K562 (cell line): ENCODE results near the gene LEMD3. TPM values are rescaled to one million over a fixed set of nuclear protein-coding genes. Genes with fewer than 3 reads are reported as not detected.
A peak's percentile ranks its signal among the peaks of the same experiment; 100 is the strongest.

Experiments used
- ATAC-seq: fragments of 200-7000 bp; cut with Tn5 transposase; 3 replicates; pipeline ENCODE4 v1.9.1; 2020; ENCODE audit warnings: moderate library complexity
- BruUV-seq: library from RNA; stranded (reverse); fragments of 400-500 nt; replicated peaks from 2 replicates; lab custom pipeline; 2021; lab: Mats Ljungman, UMichigan
- CTCF ChIA-PET: fragments of 300-600 bp; formaldehyde crosslinking; extraction: SDS; loops from one replicate; lab custom pipeline; 2021; ENCODE audit warnings: low intra/inter-chr PET ratio; lab: Yijun Ruan, JAX
- POLR2A ChIA-PET: fragments of 300-600, 350-650 bp; sonication (Branson Sonifier 250); formaldehyde crosslinking; extraction: SDS; loops from one replicate; lab custom pipeline; 2021; ENCODE audit warnings: antibody characterized with exemption, inconsistent platforms; lab: Yijun Ruan, JAX
- DNase-seq, 4 experiments: peaks; one replicate each; pipeline versions ENCODE4 v3.0.0 to v3.0.0-alpha.2; 2011 to 2018; ENCODE audit warnings: low spot score in 3 of 4, mixed read lengths in 3 of 4; ENCODE audit errors: extremely low read depth in 1 of 4
- FAIRE-seq: peaks from 2 replicates; lab custom pipeline; 2011; peaks lifted over from hg19 to GRCh38; lab: Jason Lieb, UNC
- H2AFZ ChIP-seq: 2 replicates; pipeline ENCODE4 v1.6.0; 2011; ENCODE audit warnings: low read depth, low read length, control low read depth, inconsistent platforms
- H3K27ac ChIP-seq: fragments of 200-600 bp; 3 replicates; pipeline ENCODE4 v1.8.0; 2011; ENCODE audit warnings: low read depth, mild to moderate bottlenecking, control low read depth, inconsistent platforms, low read length, moderate library complexity, mixed read lengths; ENCODE audit errors: extremely low read depth
- H3K27me3 ChIP-seq, 2 experiments: fragments of 300-600 bp in 1 of 2; 2 replicates in 1 of 2; 3 replicates in 1 of 2; pipeline versions ENCODE4 v1.6.0 to v1.8.0; 2011; ENCODE audit warnings: inconsistent platforms in 2 of 2, low read length in 2 of 2, mild to moderate bottlenecking in 1 of 2, mixed read lengths in 1 of 2, moderate library complexity in 1 of 2; ENCODE audit not compliant: control insufficient read depth in 2 of 2, insufficient read depth in 2 of 2
- H3K36me3 ChIP-seq: fragments of 300-600 bp; 3 replicates; pipeline ENCODE4 v1.8.0; 2011; ENCODE audit warnings: mild to moderate bottlenecking, low read length, inconsistent platforms; ENCODE audit not compliant: control insufficient read depth, insufficient read depth
- H3K4me1 ChIP-seq, 2 experiments: fragments of 200-600 bp in 1 of 2; replicated peaks in 1 of 2; 2 replicates in 1 of 2; 3 replicates in 1 of 2; pipeline versions ENCODE4 v1.5.1 to v1.8.0; 2011; ENCODE audit warnings: inconsistent platforms in 2 of 2, low read length in 2 of 2, mild to moderate bottlenecking in 1 of 2, mixed read lengths in 1 of 2, moderate library complexity in 1 of 2; ENCODE audit not compliant: control insufficient read depth in 2 of 2, insufficient read depth in 2 of 2
- H3K4me2 ChIP-seq: 2 replicates; pipeline ENCODE4 v1.6.1; 2011; ENCODE audit warnings: low read length, control low read depth, inconsistent platforms, mixed read lengths; ENCODE audit not compliant: insufficient read depth
- H3K4me3 ChIP-seq: fragments of 200-600 bp; sonication (generic), shearing (Covaris generic); 2 replicates; pipeline ENCODE4 v1.5.1; 2016; ENCODE audit warnings: control low read depth, inconsistent platforms
- H3K79me2 ChIP-seq: fragments of 200-600 bp; 3 replicates; pipeline ENCODE4 v1.8.0; 2011; ENCODE audit warnings: low read length, inconsistent platforms; ENCODE audit not compliant: control insufficient read depth, insufficient read depth
- H3K9ac ChIP-seq, 2 experiments: 2 replicates each; pipeline versions ENCODE4 v1.6.0 to v1.6.1; 2011; ENCODE audit warnings: low read depth in 2 of 2, low read length in 2 of 2, control low read depth in 1 of 2, inconsistent platforms in 1 of 2, mild to moderate bottlenecking in 1 of 2, mixed read lengths in 1 of 2; ENCODE audit not compliant: insufficient read depth in 1 of 2
- H3K9me1 ChIP-seq: one replicate; pipeline ENCODE4 v1.6.0; 2011; ENCODE audit warnings: inconsistent platforms, mild to moderate bottlenecking, low read length, moderate library complexity; ENCODE audit not compliant: control insufficient read depth, insufficient read depth
- H3K9me3 ChIP-seq: replicated peaks from 2 replicates; pipeline ENCODE4 v1.5.1; 2011; ENCODE audit warnings: low read depth, low read length, inconsistent platforms; ENCODE audit not compliant: control insufficient read depth, insufficient read depth
- H4K20me1 ChIP-seq: replicated peaks from 2 replicates; pipeline ENCODE4 v1.6.1; 2011; ENCODE audit warnings: low read length, inconsistent platforms, mixed read lengths; ENCODE audit not compliant: control insufficient read depth, insufficient read depth
- CBFB ChIP-seq: sonication (generic); formaldehyde crosslinking; IDR thresholded peaks from 2 replicates; pipeline ENCODE4 v1.4.0; 2020; ENCODE audit warnings: mild to moderate bottlenecking, missing genetic modification reagents
- CBX3 ChIP-seq, 2 experiments: IDR thresholded peaks; 1 replicate in 1 of 2; 2 replicates in 1 of 2; pipeline ENCODE4 v1.6.1; 2012; ENCODE audit warnings: inconsistent platforms in 2 of 2, low read length in 2 of 2, borderline replicate concordance in 1 of 2, control low read depth in 1 of 2
- ELF1 ChIP-seq: fragments of 200-800 bp; sonication (Bioruptor generic); IDR thresholded peaks from 2 replicates; pipeline ENCODE4 v1.6.1; 2016; ENCODE audit warnings: missing genetic modification characterization, missing compliant biosample characterization
- TEAD1 ChIP-seq, 2 experiments: fragments of 450-650 bp in 1 of 2; sonication (generic) in 1 of 2; formaldehyde crosslinking; IDR thresholded peaks; 2 replicates each; pipeline versions ENCODE4 v1.4.0 to v1.8.0; 2020 to 2022; ENCODE audit warnings: mild to moderate bottlenecking in 2 of 2, missing genetic modification reagents in 1 of 2
- TRIM28 ChIP-seq: fragments of 450-650 bp; IDR thresholded peaks from 2 replicates; pipeline ENCODE4 v1.6.1; 2017
- YY1 ChIP-seq, 3 experiments: IDR thresholded peaks; 2 replicates each; pipeline ENCODE4 v1.6.1; 2011; ENCODE audit warnings: low read length in 2 of 3, mild to moderate bottlenecking in 2 of 3, moderate library complexity in 2 of 3, borderline replicate concordance in 1 of 3, control low read depth in 1 of 3, low read depth in 1 of 3; ENCODE audit not compliant: insufficient read depth in 3 of 3, insufficient replicate concordance in 2 of 3, control insufficient read depth in 1 of 3, insufficient read length in 1 of 3; ENCODE audit errors: extremely low read depth in 1 of 3
- ZNF184 ChIP-seq: sonication (generic); formaldehyde crosslinking; IDR thresholded peaks from 2 replicates; pipeline ENCODE4 v1.5.0; 2020; ENCODE audit warnings: missing genetic modification reagents
- ZNF785 ChIP-seq: fragments of 250-450 bp; sonication (Bioruptor Pico); IDR thresholded peaks from 2 replicates; pipeline ENCODE4 v1.4.0; 2020; ENCODE audit warnings: mild to moderate bottlenecking
- WGBS: fragments of 100-300 bp; shearing (Covaris generic); methylation state at CpG from one replicate; pipeline ENCODE4 v1.1.6; 2016; ENCODE audit warnings: low coverage, mixed read lengths; ENCODE audit not compliant: insufficient coverage; ENCODE audit errors: missing lambda C conversion rate; 5-methylcytosine and 5-hydroxymethylcytosine counted together
- in situ Hi-C: fragments of 300-500 bp; cut with MboI; formaldehyde crosslinking; loops from 4 replicates; pipeline ENCODE4 v1.15.0; 2018; ENCODE audit warnings: inconsistent platforms, mixed read lengths
- intact Hi-C: fragments of 100-400 bp; cut with micrococcal nuclease; formaldehyde crosslinking; loops from 2 replicates; pipeline ENCODE4 v1.14.2; 2022
- polyA plus RNA-seq, 8 experiments: library from polyadenylated mRNA; depleted of rRNA in 4 of 8; stranded (reverse) in 5 of 8; unstranded in 3 of 8; fragments of >200 nt; fragmentation: Nextera tagmentation in 2 of 8; fragmentation: Illumina TruSeq in 1 of 8; extraction: Ambion mirVana in 2 of 8; extraction: Trizol in 1 of 8; gene quantifications; 2 replicates each; pipeline versions ENCODE4 v1.2.1 to v1.2.3, GENCODE V29; 2011 to 2014; ENCODE audit warnings: inconsistent platforms in 1 of 8, missing spikeins in 1 of 8
- total RNA-seq, 7 experiments: library from RNA; depleted of rRNA in 6 of 7; stranded (reverse); fragments of >200 nt in 6 of 7; fragmentation: Illumina TruSeq in 2 of 7; extraction: Trizol in 2 of 7; gene quantifications; 2 replicates each; pipeline versions ENCODE4 v1.2.1 to v1.2.3, GENCODE V29; 2011 to 2021; ENCODE audit warnings: low replicate concordance in 1 of 7
- TF ChIP-seq, protein P1 (sequence below): fragments of 450-650 bp; IDR thresholded peaks from 2 replicates; pipeline ENCODE4 v1.6.1; 2016; ENCODE audit warnings: mild to moderate bottlenecking
- TF ChIP-seq, protein P2 (sequence below): fragments of 450-650 bp; IDR thresholded peaks from 2 replicates; pipeline ENCODE4 v1.6.1; 2016
- TF ChIP-seq, protein P3 (sequence below), 3 experiments: fragments of 200-800 bp in 1 of 3; fragments of 250-450 bp in 1 of 3; fragments of 450-650 bp in 1 of 3; sonication (Bioruptor Pico) in 1 of 3; sonication (Bioruptor generic) in 1 of 3; formaldehyde crosslinking in 1 of 3; IDR thresholded peaks; 2 replicates each; pipeline versions ENCODE4 v1.6.1 to v1.8.0; 2016 to 2022; ENCODE audit warnings: mild to moderate bottlenecking in 2 of 3, missing genetic modification characterization in 2 of 3, missing compliant biosample characterization in 1 of 3, moderate library complexity in 1 of 3
- TF ChIP-seq, protein P4 (sequence below), 2 experiments: fragments of 450-650 bp in 1 of 2; sonication (generic) in 1 of 2; formaldehyde crosslinking in 1 of 2; IDR thresholded peaks in 1 of 2; conservative IDR thresholded peaks in 1 of 2; 2 replicates each; pipeline versions ENCODE4 v1.6.1 to v1.8.1; 2016 to 2023; ENCODE audit warnings: mild to moderate bottlenecking in 2 of 2, moderate library complexity in 2 of 2, inconsistent platforms in 1 of 2, missing genetic modification reagents in 1 of 2

LEMD3 gene
- total and polyA plus RNA-seq, 9 of the 15 experiments (the other 6 are each of a cell fraction or from before 2014, with no cell fraction given), result 6.8 to 37.4 (median 17.2) TPM

DNA sequence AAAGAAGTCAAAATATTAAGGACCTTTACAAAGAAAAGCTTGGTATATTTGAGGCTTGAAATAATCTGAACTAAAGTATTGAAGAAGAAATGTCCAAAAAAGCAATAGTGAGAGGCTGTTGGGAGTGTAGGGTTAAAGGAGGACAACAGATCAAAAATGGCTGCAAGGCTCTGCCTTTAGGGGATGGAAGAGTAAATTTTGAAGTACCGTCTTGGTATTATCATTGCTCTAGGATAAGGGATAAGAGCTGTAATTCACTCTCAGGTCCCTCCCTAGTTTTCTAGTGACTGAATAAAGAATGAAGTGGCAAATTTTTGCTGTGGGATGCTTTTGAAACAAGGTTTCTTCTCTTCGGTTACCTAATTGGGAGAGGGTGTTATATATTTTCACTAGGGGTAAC, 38.7 kb downstream of the LEMD3 start:
- Histone ChIP-seq H3K9me1 (no peaks in the 10 kb centered on the region), H3K79me2 (peaks cover 72% of the 10 kb centered on the region), H3K9ac (no peak overlapping the region; a peak in 1 of 4 replicates), H3K36me3 (peaks cover 7% of the 10 kb centered on the region; the same call in 1 of the 3 replicates), H2AFZ (no peak overlapping the region), H3K4me1 (peaks cover 0 to 31% of the 10 kb centered on the region in 2 experiments; a peak in 3 of 5 replicates), H3K27ac (no peak overlapping the region; the same call in 2 of the 3 replicates), H3K27me3 (no peaks in the 10 kb centered on the region), H4K20me1 (no peaks in the 10 kb centered on the region), H3K4me3 (no peak overlapping the region), H3K9me3 (no peaks in the 10 kb centered on the region), H3K4me2 (peak overlapping the region; percentile 22; the same call in 1 of the 2 replicates)
- intact Hi-C loops (no loop called here), in situ Hi-C loops (no loop called here)
- no TSS peak for BruUV-seq
- 28% methylated on average over 2 of the region's 2 CpGs for whole genome bisulfite sequencing
- ATAC-seq (peak; percentile 77), FAIRE-seq (peak; percentile 62), DNase-seq (peak in 2 of 4 experiments; percentile 11 to 28)
- CTCF ChIA-PET, result no interaction called here
- POLR2A ChIA-PET, result interaction anchor here (1.2 kb wide), 1 partner anchor 10 kb away, joined by 4 read pairs; no protein-coding TSS in a partner anchor
- TF ChIP-seq ZNF184 (CRISPR knock-in tag) (no peak), TRIM28 (peak; percentile 50; the same call in 1 of the 2 replicates), YY1 (IDR thresholded peaks at IDR 0.05; ENCODE audit: borderline replicate concordance in 1 of 3, control insufficient read depth in 1 of 3, extremely low read depth in 1 of 3, insufficient read depth in 3 of 3, insufficient read length in 1 of 3, insufficient replicate concordance in 2 of 3, low read depth in 1 of 3, low read length in 2 of 3) (peak in 1 of 3 experiments; percentile 55), ELF1 (tag) (no peak), CBX3 (IDR thresholded peaks at IDR 0.05; ENCODE audit: borderline replicate concordance in 1 of 2, low read length in 2 of 2) (peak in 1 of 2 experiments; percentile 80; a peak in 1 of 3 replicates), TEAD1 (CRISPR knock-in tag; IDR thresholded peaks at IDR 0.05) (no peak), ZNF785 (CRISPR knock-in tag) (no peak), CBFB (CRISPR knock-in tag) (no peak)
- TF ChIP-seq, protein P1, sequence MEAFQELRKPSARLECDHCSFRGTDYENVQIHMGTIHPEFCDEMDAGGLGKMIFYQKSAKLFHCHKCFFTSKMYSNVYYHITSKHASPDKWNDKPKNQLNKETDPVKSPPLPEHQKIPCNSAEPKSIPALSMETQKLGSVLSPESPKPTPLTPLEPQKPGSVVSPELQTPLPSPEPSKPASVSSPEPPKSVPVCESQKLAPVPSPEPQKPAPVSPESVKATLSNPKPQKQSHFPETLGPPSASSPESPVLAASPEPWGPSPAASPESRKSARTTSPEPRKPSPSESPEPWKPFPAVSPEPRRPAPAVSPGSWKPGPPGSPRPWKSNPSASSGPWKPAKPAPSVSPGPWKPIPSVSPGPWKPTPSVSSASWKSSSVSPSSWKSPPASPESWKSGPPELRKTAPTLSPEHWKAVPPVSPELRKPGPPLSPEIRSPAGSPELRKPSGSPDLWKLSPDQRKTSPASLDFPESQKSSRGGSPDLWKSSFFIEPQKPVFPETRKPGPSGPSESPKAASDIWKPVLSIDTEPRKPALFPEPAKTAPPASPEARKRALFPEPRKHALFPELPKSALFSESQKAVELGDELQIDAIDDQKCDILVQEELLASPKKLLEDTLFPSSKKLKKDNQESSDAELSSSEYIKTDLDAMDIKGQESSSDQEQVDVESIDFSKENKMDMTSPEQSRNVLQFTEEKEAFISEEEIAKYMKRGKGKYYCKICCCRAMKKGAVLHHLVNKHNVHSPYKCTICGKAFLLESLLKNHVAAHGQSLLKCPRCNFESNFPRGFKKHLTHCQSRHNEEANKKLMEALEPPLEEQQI, result no peak
- TF ChIP-seq, protein P2, sequence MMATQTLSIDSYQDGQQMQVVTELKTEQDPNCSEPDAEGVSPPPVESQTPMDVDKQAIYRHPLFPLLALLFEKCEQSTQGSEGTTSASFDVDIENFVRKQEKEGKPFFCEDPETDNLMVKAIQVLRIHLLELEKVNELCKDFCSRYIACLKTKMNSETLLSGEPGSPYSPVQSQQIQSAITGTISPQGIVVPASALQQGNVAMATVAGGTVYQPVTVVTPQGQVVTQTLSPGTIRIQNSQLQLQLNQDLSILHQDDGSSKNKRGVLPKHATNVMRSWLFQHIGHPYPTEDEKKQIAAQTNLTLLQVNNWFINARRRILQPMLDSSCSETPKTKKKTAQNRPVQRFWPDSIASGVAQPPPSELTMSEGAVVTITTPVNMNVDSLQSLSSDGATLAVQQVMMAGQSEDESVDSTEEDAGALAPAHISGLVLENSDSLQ, result peak; percentile 56
- TF ChIP-seq, protein P3, sequence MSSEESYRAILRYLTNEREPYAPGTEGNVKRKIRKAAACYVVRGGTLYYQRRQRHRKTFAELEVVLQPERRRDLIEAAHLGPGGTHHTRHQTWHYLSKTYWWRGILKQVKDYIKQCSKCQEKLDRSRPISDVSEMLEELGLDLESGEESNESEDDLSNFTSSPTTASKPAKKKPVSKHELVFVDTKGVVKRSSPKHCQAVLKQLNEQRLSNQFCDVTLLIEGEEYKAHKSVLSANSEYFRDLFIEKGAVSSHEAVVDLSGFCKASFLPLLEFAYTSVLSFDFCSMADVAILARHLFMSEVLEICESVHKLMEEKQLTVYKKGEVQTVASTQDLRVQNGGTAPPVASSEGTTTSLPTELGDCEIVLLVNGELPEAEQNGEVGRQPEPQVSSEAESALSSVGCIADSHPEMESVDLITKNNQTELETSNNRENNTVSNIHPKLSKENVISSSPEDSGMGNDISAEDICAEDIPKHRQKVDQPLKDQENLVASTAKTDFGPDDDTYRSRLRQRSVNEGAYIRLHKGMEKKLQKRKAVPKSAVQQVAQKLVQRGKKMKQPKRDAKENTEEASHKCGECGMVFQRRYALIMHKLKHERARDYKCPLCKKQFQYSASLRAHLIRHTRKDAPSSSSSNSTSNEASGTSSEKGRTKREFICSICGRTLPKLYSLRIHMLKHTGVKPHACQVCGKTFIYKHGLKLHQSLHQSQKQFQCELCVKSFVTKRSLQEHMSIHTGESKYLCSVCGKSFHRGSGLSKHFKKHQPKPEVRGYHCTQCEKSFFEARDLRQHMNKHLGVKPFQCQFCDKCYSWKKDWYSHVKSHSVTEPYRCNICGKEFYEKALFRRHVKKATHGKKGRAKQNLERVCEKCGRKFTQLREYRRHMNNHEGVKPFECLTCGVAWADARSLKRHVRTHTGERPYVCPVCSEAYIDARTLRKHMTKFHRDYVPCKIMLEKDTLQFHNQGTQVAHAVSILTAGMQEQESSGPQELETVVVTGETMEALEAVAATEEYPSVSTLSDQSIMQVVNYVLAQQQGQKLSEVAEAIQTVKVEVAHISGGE (CRISPR knock-in tag; IDR thresholded peaks at IDR 0.05), result no peak
- TF ChIP-seq, protein P4, sequence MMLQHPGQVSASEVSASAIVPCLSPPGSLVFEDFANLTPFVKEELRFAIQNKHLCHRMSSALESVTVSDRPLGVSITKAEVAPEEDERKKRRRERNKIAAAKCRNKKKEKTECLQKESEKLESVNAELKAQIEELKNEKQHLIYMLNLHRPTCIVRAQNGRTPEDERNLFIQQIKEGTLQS (IDR thresholded peaks at IDR 0.05), result no peak
- TF ChIP-seq, protein P4 (CRISPR knock-in tag; conservative IDR thresholded peaks at IDR 0.05), result no peak
